AG10803 (cell line): ENCODE results near the gene ZNF827.

Source experiments
- DNase-seq: peaks from one replicate; pipeline ENCODE4 v3.0.0; 2010; ENCODE audit warnings: low read depth
- H3K4me3 ChIP-seq: 2 replicates; pipeline ENCODE4 v1.5.1; 2011; ENCODE audit warnings: mild to moderate bottlenecking, low read length, control low read depth
- CTCF ChIP-seq: conservative IDR thresholded peaks from 2 replicates; pipeline ENCODE4 v1.5.1; 2011; ENCODE audit warnings: mild to moderate bottlenecking, low read length, control low read depth, inconsistent platforms

Gene ZNF827

DNA sequence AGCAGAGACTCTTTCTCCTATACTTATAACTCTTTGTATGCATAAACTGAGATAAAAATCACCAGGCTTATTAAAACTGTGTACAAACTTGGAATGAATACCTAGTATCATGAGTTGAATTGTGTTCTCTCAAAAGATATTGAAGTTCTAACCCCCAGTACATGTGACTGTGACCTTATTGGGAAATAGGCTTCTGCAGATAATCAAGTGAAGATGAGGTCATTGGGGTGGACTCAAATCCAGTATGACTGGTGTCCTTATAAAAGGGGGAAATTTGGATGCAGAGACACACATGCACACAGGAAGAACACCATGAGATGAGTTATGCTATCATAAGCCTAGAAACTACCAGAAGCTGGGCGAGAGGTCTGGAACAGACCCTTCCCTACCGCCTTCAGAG, 26.2 kb downstream of the ZNF827 start:
- DNase-seq: no peak
- H3K4me3 ChIP-seq: no peak overlapping the region
- TF ChIP-seq CTCF: no peak

DNA sequence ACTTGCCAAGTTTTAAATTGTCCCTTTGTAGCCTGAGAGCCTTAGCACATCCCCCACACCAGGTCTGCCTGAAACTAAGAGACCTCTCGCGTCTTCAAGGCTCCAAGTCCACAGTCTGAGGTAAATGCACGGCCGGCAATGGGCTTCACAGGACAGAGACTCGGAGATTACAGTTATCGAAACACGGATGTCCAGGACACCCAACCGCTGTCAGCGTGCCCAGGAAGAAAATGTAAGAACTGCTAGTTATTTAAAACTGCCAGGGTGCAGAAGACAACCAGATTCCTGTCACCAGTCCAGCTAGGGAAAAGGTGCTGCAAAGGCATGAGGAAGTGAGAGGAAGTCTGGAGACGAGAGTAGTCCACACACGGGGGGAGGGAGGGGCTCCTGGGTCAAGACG, 28.9 kb downstream of the ZNF827 start:
- H3K4me3 ChIP-seq: no peak overlapping the region
- no peak for DNase-seq
- no peak for TF ChIP-seq CTCF

- no peak for DNase-seq
- TF ChIP-seq CTCF: no peak
- no peak overlapping the region for H3K4me3 ChIP-seq
Measured at GRCh38 chr4:145909281-145909715, 29.3 kb downstream of the ZNF827 start.

DNA sequence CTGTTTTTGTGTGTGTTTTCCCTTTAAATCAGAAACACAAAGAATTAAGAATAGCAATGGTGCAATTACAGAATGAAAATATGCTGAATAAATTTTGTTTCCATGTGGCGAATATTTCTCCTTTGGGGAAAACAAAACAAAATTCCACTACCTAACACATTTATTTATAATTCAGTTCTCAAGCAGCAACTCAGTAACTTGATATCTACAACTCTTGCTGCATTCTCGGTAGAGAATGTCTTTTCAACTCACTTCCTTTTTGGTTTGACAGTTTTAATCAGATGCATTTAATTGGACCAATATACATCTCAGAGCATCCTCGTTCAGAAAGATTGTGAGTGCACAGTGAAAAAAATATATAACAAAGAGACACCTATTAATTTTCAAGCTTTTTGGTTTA, 30.8 kb downstream of the ZNF827 start:
- DNase-seq: peak; percentile 31
- no peak for TF ChIP-seq CTCF
- H3K4me3 ChIP-seq: no peak overlapping the region

- peak; percentile 25 for DNase-seq
- no peak for TF ChIP-seq CTCF
- no peak overlapping the region for H3K4me3 ChIP-seq
Measured at GRCh38 chr4:145907390-145907789, 31.2 kb downstream of the ZNF827 start.

DNA sequence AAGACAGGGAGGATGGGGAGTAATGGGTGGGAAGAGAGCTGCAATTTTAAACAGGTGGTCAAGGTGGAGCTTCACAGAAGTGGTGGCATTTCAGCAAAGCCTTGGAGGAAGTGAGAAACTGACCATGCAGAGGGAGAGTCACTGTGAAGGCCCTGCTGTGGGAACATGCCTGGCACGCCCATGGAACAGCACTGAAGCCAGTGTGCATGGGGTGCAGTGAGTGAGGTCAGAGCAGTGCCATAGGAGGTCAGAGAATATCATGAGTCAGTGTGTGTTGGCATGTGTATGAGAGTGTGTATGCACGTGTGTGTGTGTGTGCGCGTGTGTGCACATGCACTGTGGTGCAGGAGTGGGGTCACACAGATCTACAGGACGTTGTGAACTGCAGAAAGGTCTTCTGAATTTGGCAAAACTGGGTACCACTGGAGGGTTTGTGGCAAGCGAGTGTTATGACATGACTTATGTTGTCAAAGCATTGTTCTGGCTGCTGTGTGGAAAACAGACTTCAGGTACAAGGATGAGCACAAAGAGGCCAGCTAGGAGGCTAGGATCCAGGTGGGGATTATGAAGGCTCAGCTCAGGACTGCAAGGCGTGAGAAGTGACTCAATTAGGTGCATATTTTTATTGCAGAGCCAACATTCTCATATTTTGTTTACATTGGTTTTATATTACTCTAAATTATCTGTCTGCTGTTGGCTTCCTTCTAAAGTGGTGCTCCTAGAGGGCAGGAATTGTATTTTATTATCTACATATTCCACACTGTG, 34.0 kb downstream of the ZNF827 start:
- no peak overlapping the region for H3K4me3 ChIP-seq
- TF ChIP-seq CTCF: no peak
- DNase-seq: no peak

DNA sequence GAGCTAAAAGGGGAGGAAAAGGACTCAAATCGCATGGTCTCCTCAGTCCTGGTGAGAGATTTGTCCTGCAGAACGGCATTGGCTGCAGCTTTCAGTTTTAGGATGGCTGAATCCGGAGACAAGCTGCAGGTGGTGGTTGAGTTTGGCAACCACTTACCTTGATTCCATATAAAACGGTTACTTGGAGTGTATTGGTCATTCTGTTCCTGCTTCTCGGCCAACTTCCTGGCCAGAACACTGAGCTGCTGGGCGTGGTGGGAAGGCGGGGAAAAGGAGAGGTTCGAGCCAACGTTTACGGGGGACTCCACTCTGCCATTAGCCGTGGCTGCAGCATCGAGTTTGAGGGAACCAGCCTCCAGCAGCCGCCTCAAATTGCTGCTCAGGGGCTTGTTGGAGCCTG, 36.1 kb downstream of the ZNF827 start:
- no peak for TF ChIP-seq CTCF
- DNase-seq: no peak
- no peak overlapping the region for H3K4me3 ChIP-seq
